GM23338 (cell line): ENCODE results near the gene TCN1. TPM values are rescaled to one million over a fixed set of nuclear protein-coding genes. Genes with fewer than 3 reads are reported as not detected.
"Not testable (repeated sequence)": the region's sequence is repeated elsewhere in the genome, so short reads cannot be mapped to it uniquely, and the experiment has no call there.

Source experiments
- ATAC-seq: fragments of 200-7000 bp; cut with Tn5 transposase; 3 replicates; pipeline ENCODE4 v1.9.1; 2020
- DNase-seq: peaks from one replicate; pipeline ENCODE4 v3.0.0-alpha.2; 2015; ENCODE audit warnings: low spot score
- H2AFZ ChIP-seq: fragments of 200-600 bp; sonication (generic); 2 replicates; pipeline ENCODE4 v1.8.0; 2016; ENCODE audit warnings: antibody characterized with exemption, mild to moderate bottlenecking, moderate library complexity
- H3F3A ChIP-seq: fragments of 200-600 bp; sonication (generic); replicated peaks from 2 replicates; pipeline ENCODE4 v1.8.0; 2017; ENCODE audit warnings: antibody characterized with exemption, mixed run types, low read depth
- H3K27ac ChIP-seq: fragments of 200-600 bp; sonication (generic); 2 replicates; pipeline ENCODE4 v1.6.1; 2016; ENCODE audit warnings: low read depth
- H3K27me3 ChIP-seq: fragments of 200-600 bp; sonication (generic); 2 replicates; pipeline ENCODE4 v1.8.0; 2016; ENCODE audit warnings: mild to moderate bottlenecking, mixed run types, moderate library complexity; ENCODE audit not compliant: insufficient read depth
- H3K36me3 ChIP-seq: fragments of 200-600 bp; sonication (generic); 2 replicates; pipeline ENCODE4 v1.8.0; 2016; ENCODE audit warnings: mild to moderate bottlenecking; ENCODE audit not compliant: insufficient read depth
- H3K4me1 ChIP-seq: fragments of 200-600 bp; sonication (generic); 2 replicates; pipeline ENCODE4 v1.8.0; 2016; ENCODE audit warnings: mild to moderate bottlenecking, moderate library complexity; ENCODE audit not compliant: insufficient read depth
- H3K4me2 ChIP-seq: fragments of 200-600 bp; sonication (generic); 2 replicates; pipeline ENCODE4 v1.7.1; 2017; ENCODE audit warnings: mixed run types
- H3K4me3 ChIP-seq: fragments of 200-600 bp; sonication (generic); 2 replicates; pipeline ENCODE4 v1.6.1; 2016; ENCODE audit warnings: mixed run types
- H3K79me2 ChIP-seq: fragments of 200-600 bp; sonication (generic); replicated peaks from 2 replicates; pipeline ENCODE4 v1.8.0; 2017; ENCODE audit warnings: mild to moderate bottlenecking; ENCODE audit not compliant: insufficient read depth
- H3K9me2 ChIP-seq: fragments of 200-600 bp; sonication (generic); 2 replicates; pipeline ENCODE4 v1.8.0; 2017; ENCODE audit not compliant: insufficient read depth
- H4K20me1 ChIP-seq: fragments of 200-600 bp; sonication (generic); replicated peaks from 2 replicates; pipeline ENCODE4 v1.8.0; 2017; ENCODE audit warnings: mild to moderate bottlenecking; ENCODE audit not compliant: insufficient read depth
- H3K27ac Mint-ChIP-seq: 2 replicates; pipeline ENCODE4 v1.8.0; 2020; ENCODE audit warnings: inconsistent platforms, mild to moderate bottlenecking, moderate library complexity, mixed read lengths
- H3K27me3 Mint-ChIP-seq: 3 replicates; pipeline ENCODE4 v1.8.0; 2022; ENCODE audit warnings: low read depth, mild to moderate bottlenecking, moderate library complexity, mixed read lengths, inconsistent platforms; ENCODE audit not compliant: insufficient read depth, poor library complexity
- H3K36me3 Mint-ChIP-seq: 3 replicates; pipeline ENCODE4 v1.8.0; 2021; ENCODE audit warnings: low read depth, mild to moderate bottlenecking, inconsistent platforms, moderate library complexity, mixed read lengths
- H3K4me1 Mint-ChIP-seq: 3 replicates; pipeline ENCODE4 v1.8.0; 2020; ENCODE audit warnings: mild to moderate bottlenecking, inconsistent platforms, mixed read lengths
- H3K4me3 Mint-ChIP-seq: 3 replicates; pipeline ENCODE4 v1.8.0; 2021; ENCODE audit warnings: moderate library complexity, mild to moderate bottlenecking, inconsistent platforms, mixed read lengths
- H3K9me3 Mint-ChIP-seq: 3 replicates; pipeline ENCODE4 v1.8.0; 2020; ENCODE audit warnings: moderate library complexity, mild to moderate bottlenecking, inconsistent platforms, mixed read lengths
- CREB1 ChIP-seq: fragments of 250-450 bp; sonication (Bioruptor Pico); IDR thresholded peaks from 2 replicates; pipeline ENCODE4 v1.5.0; 2020; ENCODE audit warnings: low read depth, mild to moderate bottlenecking, moderate library complexity
- EZH2 ChIP-seq: fragments of 200-600 bp; sonication (generic); IDR thresholded peaks from one replicate; pipeline ENCODE4 v1.8.0; 2017; ENCODE audit warnings: antibody characterized with exemption, mild to moderate bottlenecking, low read depth; ENCODE audit not compliant: unreplicated experiment
- EZH2phosphoT487 ChIP-seq: fragments of 200-600 bp; sonication (generic); IDR thresholded peaks from one replicate; pipeline ENCODE4 v1.8.1; 2018; ENCODE audit warnings: antibody characterized with exemption; ENCODE audit not compliant: unreplicated experiment
- JUNB ChIP-seq: IDR thresholded peaks from one replicate; pipeline ENCODE4 v1.6.1; 2016; ENCODE audit warnings: antibody characterized with exemption; ENCODE audit not compliant: unreplicated experiment
- NANOG ChIP-seq: IDR thresholded peaks from 2 replicates; pipeline ENCODE4 v1.6.1; 2016; ENCODE audit warnings: antibody characterized with exemption, borderline replicate concordance
- STAT1 ChIP-seq: IDR thresholded peaks from one replicate; pipeline ENCODE4 v1.6.1; 2016; ENCODE audit warnings: antibody characterized with exemption; ENCODE audit not compliant: unreplicated experiment
- ZNF331 ChIP-seq: fragments of 250-450 bp; sonication (Bioruptor Pico); IDR thresholded peaks from 2 replicates; pipeline ENCODE4 v1.5.0; 2020; ENCODE audit warnings: low read depth, mild to moderate bottlenecking, moderate library complexity
- polyA plus RNA-seq: library from polyadenylated mRNA; unstranded; fragments of >200 nt; fragmentation: Nextera tagmentation; extraction: Ambion mirVana; gene quantifications from 2 replicates; pipeline ENCODE4 v1.2.1, GENCODE V29; 2016
- total RNA-seq: library from RNA; depleted of rRNA; stranded (reverse); fragments of >200 nt; shearing (Covaris generic); gene quantifications from 2 replicates; pipeline ENCODE4 v1.2.3, GENCODE V29; 2014
- TF ChIP-seq, protein P1 (sequence below), 2 experiments: fragments of 200-600 bp in 1 of 2; sonication (generic) in 1 of 2; conservative IDR thresholded peaks; 2 replicates each; pipeline versions ENCODE4 v1.5.1 to v1.6.1; 2016 to 2017; ENCODE audit warnings: antibody characterized with exemption in 2 of 2, low read depth in 2 of 2, mild to moderate bottlenecking in 2 of 2, moderate library complexity in 1 of 2

The TCN1 gene
- total and polyA plus RNA-seq, 2 experiments from 2014 or later = not detected

DNA sequence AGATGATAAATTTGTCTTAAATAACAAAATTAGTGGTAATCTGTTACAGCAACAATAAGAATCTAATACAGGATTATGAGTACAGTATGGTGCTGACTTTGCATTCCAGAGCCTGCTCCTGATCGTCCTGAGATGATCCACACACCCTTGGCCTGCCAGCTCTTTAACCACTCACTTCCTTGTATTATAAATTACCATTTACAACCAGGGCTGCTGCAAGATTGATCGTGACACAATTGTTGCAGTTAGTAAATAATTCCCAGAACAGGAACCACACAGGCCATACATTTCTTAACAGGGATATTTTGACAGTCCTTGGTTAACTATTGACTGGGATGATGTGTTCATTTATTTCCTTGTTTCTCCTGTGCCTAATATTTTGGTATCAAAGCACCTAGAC lies 17.2 kb downstream of the TCN1 start:
- Histone ChIP-seq H2AFZ (no peak overlapping the region), H3K4me1 (peaks cover 15% of the 10 kb centered on the region), H3K36me3 (no peaks in the 10 kb centered on the region), H3F3A (no peaks in the 10 kb centered on the region), H3K79me2 (no peaks in the 10 kb centered on the region), H3K4me3 (no peak overlapping the region), H3K4me2 (no peak overlapping the region), H3K27ac (no peak overlapping the region), H3K27me3 (no peaks in the 10 kb centered on the region), H4K20me1 (no peaks in the 10 kb centered on the region), H3K9me2 (0 out of 2 replicates have a peak, but pooled peaks cover 7% of the 10 kb centered on the region)
- no peak overlapping the region for H3K27ac Mint-ChIP-seq
- TF ChIP-seq CREB1 (no peak), STAT1 (no peak)
- DNase-seq = no peak
- H3K4me3 Mint-ChIP-seq = no peak overlapping the region
- no peaks in the 10 kb centered on the region for H3K36me3 Mint-ChIP-seq
- peaks cover 2% of the 10 kb centered on the region for H3K27me3 Mint-ChIP-seq
- H3K4me1 Mint-ChIP-seq = peaks cover 6% of the 10 kb centered on the region
- ATAC-seq = no peak
- H3K9me3 Mint-ChIP-seq = no peaks in the 10 kb centered on the region

DNA sequence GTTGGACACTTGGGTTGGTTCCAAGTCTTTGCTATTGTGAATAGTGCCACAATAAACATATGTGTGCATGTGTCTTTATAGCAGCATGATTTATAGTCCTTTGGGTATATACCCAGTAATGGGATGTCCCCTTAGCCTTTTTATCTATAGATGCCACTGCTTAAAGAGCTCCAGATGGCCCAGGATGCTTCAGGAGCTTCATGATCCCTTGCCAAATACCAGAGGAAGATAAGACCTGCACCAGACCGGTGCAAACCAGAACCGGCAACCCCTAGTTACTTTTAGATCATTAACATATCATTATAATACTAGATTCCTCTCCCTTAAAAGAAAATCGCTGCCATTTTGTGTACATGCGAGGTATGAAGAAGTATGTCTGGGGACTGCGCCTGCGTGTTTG lies 17.8 kb downstream of the TCN1 start:
- H3K4me2 ChIP-seq, H3K27me3 Mint-ChIP-seq, H3K4me3 Mint-ChIP-seq, H3F3A ChIP-seq, DNase-seq, H4K20me1 ChIP-seq, H3K79me2 ChIP-seq, H3K36me3 Mint-ChIP-seq, H3K36me3 ChIP-seq, H3K27ac ChIP-seq, H3K9me3 Mint-ChIP-seq, H2AFZ ChIP-seq, H3K9me2 ChIP-seq, H3K27ac Mint-ChIP-seq, H3K27me3 ChIP-seq, H3K4me3 ChIP-seq, ATAC-seq, H3K4me1 Mint-ChIP-seq: not testable (repeated sequence)
- peaks cover 15% of the 10 kb centered on the region for H3K4me1 ChIP-seq

DNA sequence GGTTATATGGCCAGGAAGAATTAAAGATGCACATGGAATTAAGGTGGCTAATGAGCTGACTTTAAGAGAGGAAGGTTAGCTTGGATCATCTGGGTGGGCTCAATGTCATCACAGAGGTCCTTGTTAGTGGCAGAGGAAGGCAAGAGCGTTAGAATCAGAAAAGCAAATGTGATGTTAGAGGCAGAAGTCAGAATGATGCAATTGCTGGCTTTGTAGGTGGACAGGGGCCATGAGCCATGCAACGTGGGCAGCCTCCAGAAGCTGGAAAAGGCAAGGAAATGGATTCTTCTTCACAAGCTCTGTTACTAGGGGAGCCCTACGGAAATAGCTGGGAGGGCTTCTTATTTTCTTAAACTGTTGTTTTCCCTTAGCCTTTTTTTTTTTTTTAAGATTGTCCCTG lies 18.7 kb downstream of the TCN1 start:
- no peak overlapping the region for H3K27ac ChIP-seq
- H3K4me2 ChIP-seq = no peak overlapping the region
- no peaks in the 10 kb centered on the region for H3K79me2 ChIP-seq
- no peaks in the 10 kb centered on the region for H3K36me3 ChIP-seq
- H3K4me1 Mint-ChIP-seq = peaks cover 6% of the 10 kb centered on the region
- H3K27me3 Mint-ChIP-seq = peaks cover 2% of the 10 kb centered on the region
- TF ChIP-seq EZH2 (no peak), NANOG (no peak)
- H3K4me3 ChIP-seq = no peak overlapping the region
- DNase-seq = no peak
- no peak overlapping the region for H3K27ac Mint-ChIP-seq
- H3K9me2 ChIP-seq = 0 out of 2 replicates have a peak, but pooled peaks cover 2% of the 10 kb centered on the region
- H3K4me3 Mint-ChIP-seq = no peak overlapping the region
- no peak overlapping the region for H2AFZ ChIP-seq
- no peaks in the 10 kb centered on the region for H3F3A ChIP-seq
- no peaks in the 10 kb centered on the region for H4K20me1 ChIP-seq
- no peak for ATAC-seq
- no peaks in the 10 kb centered on the region for H3K36me3 Mint-ChIP-seq
- H3K27me3 ChIP-seq = no peaks in the 10 kb centered on the region
- peaks cover 15% of the 10 kb centered on the region for H3K4me1 ChIP-seq
- H3K9me3 Mint-ChIP-seq = no peaks in the 10 kb centered on the region

DNA sequence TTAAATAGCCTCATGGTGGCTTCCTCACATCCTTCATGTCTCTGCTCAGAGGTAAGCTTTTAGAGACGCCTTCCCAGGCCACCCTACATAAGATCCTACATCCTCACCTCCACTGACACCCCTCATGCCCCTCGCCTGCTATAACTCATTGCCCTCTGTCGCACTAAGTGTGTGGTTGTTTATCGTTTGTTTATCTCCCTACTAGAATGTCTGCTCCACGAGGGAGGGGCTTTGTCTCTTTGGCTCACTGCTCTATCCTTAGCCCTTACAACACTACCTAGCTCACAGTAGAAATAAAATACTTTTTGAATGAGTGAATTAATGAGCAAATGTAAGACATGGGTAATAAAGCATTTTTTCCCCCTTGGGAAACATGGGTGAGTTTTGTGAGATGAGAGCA lies 19.7 kb downstream of the TCN1 start:
- Histone ChIP-seq H3K4me1 (peaks cover 15% of the 10 kb centered on the region), H3K4me3 (no peak overlapping the region), H3K79me2 (no peaks in the 10 kb centered on the region), H3K9me2 (no peaks in the 10 kb centered on the region), H3F3A (no peaks in the 10 kb centered on the region), H3K27me3 (no peaks in the 10 kb centered on the region), H3K4me2 (peak overlapping the region; percentile 60; the same call in 1 of the 2 replicates), H4K20me1 (no peaks in the 10 kb centered on the region), H3K27ac (no peak overlapping the region), H2AFZ (0 out of 2 replicates have a peak overlapping the region, but pooled peaks have one; percentile 13), H3K36me3 (no peaks in the 10 kb centered on the region)
- DNase-seq = no peak
- H3K4me3 Mint-ChIP-seq = no peak overlapping the region
- no peaks in the 10 kb centered on the region for H3K36me3 Mint-ChIP-seq
- peaks cover 2% of the 10 kb centered on the region for H3K27me3 Mint-ChIP-seq
- peaks cover 6% of the 10 kb centered on the region for H3K4me1 Mint-ChIP-seq
- H3K27ac Mint-ChIP-seq = 0 out of 2 replicates have a peak overlapping the region, but pooled peaks have one; percentile 39
- no peak for ATAC-seq
- H3K9me3 Mint-ChIP-seq = no peaks in the 10 kb centered on the region
- TF ChIP-seq EZH2phosphoT487 = no peak
- TF ChIP-seq ZNF331 (CRISPR knock-in tag) = no peak
- TF ChIP-seq, protein P1, sequence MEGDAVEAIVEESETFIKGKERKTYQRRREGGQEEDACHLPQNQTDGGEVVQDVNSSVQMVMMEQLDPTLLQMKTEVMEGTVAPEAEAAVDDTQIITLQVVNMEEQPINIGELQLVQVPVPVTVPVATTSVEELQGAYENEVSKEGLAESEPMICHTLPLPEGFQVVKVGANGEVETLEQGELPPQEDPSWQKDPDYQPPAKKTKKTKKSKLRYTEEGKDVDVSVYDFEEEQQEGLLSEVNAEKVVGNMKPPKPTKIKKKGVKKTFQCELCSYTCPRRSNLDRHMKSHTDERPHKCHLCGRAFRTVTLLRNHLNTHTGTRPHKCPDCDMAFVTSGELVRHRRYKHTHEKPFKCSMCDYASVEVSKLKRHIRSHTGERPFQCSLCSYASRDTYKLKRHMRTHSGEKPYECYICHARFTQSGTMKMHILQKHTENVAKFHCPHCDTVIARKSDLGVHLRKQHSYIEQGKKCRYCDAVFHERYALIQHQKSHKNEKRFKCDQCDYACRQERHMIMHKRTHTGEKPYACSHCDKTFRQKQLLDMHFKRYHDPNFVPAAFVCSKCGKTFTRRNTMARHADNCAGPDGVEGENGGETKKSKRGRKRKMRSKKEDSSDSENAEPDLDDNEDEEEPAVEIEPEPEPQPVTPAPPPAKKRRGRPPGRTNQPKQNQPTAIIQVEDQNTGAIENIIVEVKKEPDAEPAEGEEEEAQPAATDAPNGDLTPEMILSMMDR (conservative IDR thresholded peaks at IDR 0.05; ENCODE audit: low read depth in 2 of 2) = no peak
- no peak for TF ChIP-seq JUNB
- TF ChIP-seq CREB1 = no peak
